Measurements from ENCODE around the gene USP34. TPM values are rescaled to one million over a fixed set of nuclear protein-coding genes. Genes with fewer than 3 reads are reported as not detected.

USP34 gene
- total RNA-seq, 2 donors from 2014 or later: 105 to 120 TPM

- H3K9ac ChIP-seq (ENCODE audit: extremely low read depth, low read length, poor library complexity, severe bottlenecking): no peak overlapping the region
- WGBS, 2 experiments (ENCODE audit: insufficient coverage in 1 of 2, insufficient read length in 1 of 2): 100% methylated on average over 1 of the region's 1 CpG; no CpG with 5 or more reads in 1 of the 2 experiments
- no peak for TF ChIP-seq CTCF (conservative IDR thresholded peaks at IDR 0.05)
- H3K36me3 ChIP-seq (ENCODE audit: control insufficient read depth, insufficient read depth, low read length): peaks cover 52% of the 10 kb centered on the region
- no peak overlapping the region for H3K27ac Mint-ChIP-seq
- no peaks in the 10 kb centered on the region for H3K27me3 Mint-ChIP-seq (ENCODE audit: insufficient read depth)
- DNase-seq: no peak
- no peaks in the 10 kb centered on the region for H3K27me3 ChIP-seq (ENCODE audit: control insufficient read depth, insufficient read depth, low read length, poor library complexity, severe bottlenecking)
- no peak overlapping the region for H3K4me3 ChIP-seq (ENCODE audit: low read length)
- H3K9me3 ChIP-seq (ENCODE audit: control insufficient read depth, low read length): no peaks in the 10 kb centered on the region
- no peaks in the 10 kb centered on the region for H3K4me1 ChIP-seq (ENCODE audit: control insufficient read depth, insufficient read depth, low read length)
- peaks cover 48% of the 10 kb centered on the region for H3K36me3 Mint-ChIP-seq (ENCODE audit: low read depth)
- no peaks in the 10 kb centered on the region for H3K4me1 Mint-ChIP-seq
- H3K27ac ChIP-seq (ENCODE audit: low read depth, low read length): no peak overlapping the region
- no peak overlapping the region for H3K4me3 Mint-ChIP-seq
- no peaks in the 10 kb centered on the region for H3K9me3 Mint-ChIP-seq
Measured at GRCh38 chr2:61318553-61318952, 152.3 kb downstream of the USP34 start.

GRCh38 chr2:61295981-61296380 is 174.9 kb downstream of the USP34 start:
- no peak for TF ChIP-seq CTCF (conservative IDR thresholded peaks at IDR 0.05)
- H3K4me1 Mint-ChIP-seq: peaks cover under 1% of the 10 kb centered on the region
- H3K9me3 Mint-ChIP-seq: no peaks in the 10 kb centered on the region
- 100% methylated on average over 1 to 2 of the region's 3 CpGs for WGBS, 2 experiments (ENCODE audit: insufficient coverage in 1 of 2, insufficient read length in 1 of 2)
- DNase-seq: no peak
- no peak overlapping the region for H3K4me3 Mint-ChIP-seq
- Histone ChIP-seq H3K27ac (ENCODE audit: low read depth, low read length) (no peak overlapping the region), H3K9me3 (ENCODE audit: control insufficient read depth, low read length) (no peaks in the 10 kb centered on the region), H3K27me3 (ENCODE audit: control insufficient read depth, insufficient read depth, low read length, poor library complexity, severe bottlenecking) (no peaks in the 10 kb centered on the region), H3K36me3 (ENCODE audit: control insufficient read depth, insufficient read depth, low read length) (peaks cover 84% of the 10 kb centered on the region), H3K9ac (ENCODE audit: extremely low read depth, low read length, poor library complexity, severe bottlenecking) (no peak overlapping the region), H3K4me3 (ENCODE audit: low read length) (no peak overlapping the region), H3K4me1 (ENCODE audit: control insufficient read depth, insufficient read depth, low read length) (no peaks in the 10 kb centered on the region)
- H3K36me3 Mint-ChIP-seq (ENCODE audit: low read depth): peaks cover 63% of the 10 kb centered on the region
- H3K27ac Mint-ChIP-seq: no peak overlapping the region
- H3K27me3 Mint-ChIP-seq (ENCODE audit: insufficient read depth): no peaks in the 10 kb centered on the region

- H3K4me3 Mint-ChIP-seq: no peak overlapping the region
- no peak for DNase-seq
- Histone ChIP-seq H3K4me3 (ENCODE audit: low read length) (no peak overlapping the region), H3K4me1 (ENCODE audit: control insufficient read depth, insufficient read depth, low read length) (peaks cover 4% of the 10 kb centered on the region), H3K36me3 (ENCODE audit: control insufficient read depth, insufficient read depth, low read length) (peaks cover 57% of the 10 kb centered on the region), H3K9ac (ENCODE audit: extremely low read depth, low read length, poor library complexity, severe bottlenecking) (no peak overlapping the region), H3K9me3 (ENCODE audit: control insufficient read depth, low read length) (no peaks in the 10 kb centered on the region), H3K27ac (ENCODE audit: low read depth, low read length) (no peak overlapping the region), H3K27me3 (ENCODE audit: control insufficient read depth, insufficient read depth, low read length, poor library complexity, severe bottlenecking) (no peaks in the 10 kb centered on the region)
- no peaks in the 10 kb centered on the region for H3K27me3 Mint-ChIP-seq (ENCODE audit: insufficient read depth)
- H3K4me1 Mint-ChIP-seq: peaks cover 15% of the 10 kb centered on the region
- TF ChIP-seq CTCF (conservative IDR thresholded peaks at IDR 0.05): no peak
- no peak overlapping the region for H3K27ac Mint-ChIP-seq
- H3K36me3 Mint-ChIP-seq (ENCODE audit: low read depth): peaks cover 42% of the 10 kb centered on the region
- 91 to 100% methylated on average over 4 to 5 of the region's 5 CpGs for WGBS, 2 experiments (ENCODE audit: insufficient coverage in 1 of 2, insufficient read length in 1 of 2)
- H3K9me3 Mint-ChIP-seq: no peaks in the 10 kb centered on the region
Measured at GRCh38 chr2:61291851-61292575, 178.9 kb downstream of the USP34 start.

All from endodermal cell (in vitro differentiated cells).